A549 (cell line): Measurements from ENCODE around the gene CFAP61.

Experiments
- ZFP36 ChIP-seq: fragments of 450-650 bp; IDR thresholded peaks from 2 replicates; pipeline ENCODE4 v1.6.1; 2014; ENCODE audit warnings: borderline replicate concordance; ENCODE audit not compliant: partially characterized antibody
- TF ChIP-seq, protein P1 (sequence below): fragments of >200 bp; sonication (Bioruptor Twin); formaldehyde crosslinking; IDR thresholded peaks from 3 replicates; pipeline ENCODE4 v1.5.1; 2016

GRCh38 chr20:20266552-20266951 lies 214.2 kb downstream of the CFAP61 start:
- no peak for TF ChIP-seq ZFP36
- TF ChIP-seq, protein P1, sequence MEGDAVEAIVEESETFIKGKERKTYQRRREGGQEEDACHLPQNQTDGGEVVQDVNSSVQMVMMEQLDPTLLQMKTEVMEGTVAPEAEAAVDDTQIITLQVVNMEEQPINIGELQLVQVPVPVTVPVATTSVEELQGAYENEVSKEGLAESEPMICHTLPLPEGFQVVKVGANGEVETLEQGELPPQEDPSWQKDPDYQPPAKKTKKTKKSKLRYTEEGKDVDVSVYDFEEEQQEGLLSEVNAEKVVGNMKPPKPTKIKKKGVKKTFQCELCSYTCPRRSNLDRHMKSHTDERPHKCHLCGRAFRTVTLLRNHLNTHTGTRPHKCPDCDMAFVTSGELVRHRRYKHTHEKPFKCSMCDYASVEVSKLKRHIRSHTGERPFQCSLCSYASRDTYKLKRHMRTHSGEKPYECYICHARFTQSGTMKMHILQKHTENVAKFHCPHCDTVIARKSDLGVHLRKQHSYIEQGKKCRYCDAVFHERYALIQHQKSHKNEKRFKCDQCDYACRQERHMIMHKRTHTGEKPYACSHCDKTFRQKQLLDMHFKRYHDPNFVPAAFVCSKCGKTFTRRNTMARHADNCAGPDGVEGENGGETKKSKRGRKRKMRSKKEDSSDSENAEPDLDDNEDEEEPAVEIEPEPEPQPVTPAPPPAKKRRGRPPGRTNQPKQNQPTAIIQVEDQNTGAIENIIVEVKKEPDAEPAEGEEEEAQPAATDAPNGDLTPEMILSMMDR, result no peak
